C4-2B (cell line): ENCODE measurements around the gene NEB.

Experiments used
- CTCF ChIP-seq: fragments of 450-650 bp; conservative IDR thresholded peaks from 2 replicates; pipeline ENCODE4 v1.5.1; 2017; ENCODE audit warnings: mild to moderate bottlenecking
- ZFX ChIP-seq: fragments of 450-650 bp; IDR thresholded peaks from 2 replicates; pipeline ENCODE4 v1.6.1; 2017

DNA sequence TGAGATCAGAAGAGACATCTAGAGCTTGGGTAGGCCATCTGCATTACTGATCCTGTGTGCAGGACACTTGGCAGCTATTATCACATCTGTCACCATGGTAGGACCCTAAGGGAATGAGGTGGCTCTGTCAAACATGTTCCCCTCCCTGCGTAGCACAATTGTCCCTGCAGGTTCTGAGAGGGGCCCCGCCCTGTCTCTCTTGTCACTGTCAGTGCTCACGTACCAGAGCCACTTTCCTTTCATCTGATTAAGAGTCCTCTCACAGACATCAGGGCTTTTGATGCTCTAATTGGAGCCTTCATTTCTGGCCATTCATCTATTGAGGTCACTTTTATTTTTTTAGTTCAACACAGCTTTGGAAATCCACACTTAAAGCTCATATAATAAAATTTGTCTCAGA is 38.5 kb downstream of the NEB start:
- TF ChIP-seq CTCF: no peak
- no peak for TF ChIP-seq ZFX
